Measurements from ENCODE around the gene FANCG. TPM values are rescaled to one million over a fixed set of nuclear protein-coding genes. Genes with fewer than 3 reads are reported as not detected.
A peak's percentile ranks its signal among the peaks of the same experiment; 100 is the strongest.

FANCG gene
- total and polyA plus RNA-seq, 4 donors: 7.2 to 20.6 (median 15.3) TPM

- no peak overlapping the region for H3K4me3 ChIP-seq
- H3K9ac ChIP-seq (ENCODE audit: insufficient read depth in 1 of 2, low read length in 2 of 2): no peak overlapping the region
- WGBS, 2 donors: 95 to 97% methylated on average over 2 of the region's 2 CpGs
- H3K36me3 ChIP-seq (ENCODE audit: control insufficient read depth in 4 of 4, insufficient read depth in 4 of 4, low read length in 4 of 4): peaks cover 0 to 4% (median 1%) of the 10 kb centered on the region in 4 donors
- no peaks in the 10 kb centered on the region for H3K27me3 ChIP-seq (ENCODE audit: control insufficient read depth in 3 of 3, insufficient read depth in 3 of 3, low read length in 2 of 3)
- ATAC-seq (ENCODE audit: insufficient read depth, low FRiP score) (no peak), DNase-seq (no peak)
- TF ChIP-seq CTCF (IDR thresholded peaks at IDR 0.05; ENCODE audit: control extremely low read depth, extremely low read depth): no peak
- no peak overlapping the region for H3K27ac ChIP-seq (ENCODE audit: low read depth in 1 of 2, low read length in 1 of 2)
- H3K9me3 ChIP-seq (ENCODE audit: control insufficient read depth in 4 of 4, insufficient read depth in 3 of 4, low read length in 3 of 4): no peaks in the 10 kb centered on the region
- peaks cover 0 to 11% (median 2%) of the 10 kb centered on the region in 5 donors for H3K4me1 ChIP-seq (ENCODE audit: control insufficient read depth in 5 of 5, insufficient read depth in 5 of 5, low read length in 5 of 5)
These were observed 46.6 kb downstream of the FANCG start for GRCh38 chr9:35033101-35033500.

- no peaks in the 10 kb centered on the region for H3K27me3 ChIP-seq (ENCODE audit: control insufficient read depth in 3 of 3, insufficient read depth in 3 of 3, low read length in 2 of 3)
- H3K4me3 ChIP-seq: no peak overlapping the region
- WGBS, 2 donors: 51 to 64% methylated on average over 2 of the region's 2 CpGs
- H3K9ac ChIP-seq (ENCODE audit: insufficient read depth in 1 of 2, low read length in 2 of 2): no peak overlapping the region
- peaks cover 0 to 15% (median 0%) of the 10 kb centered on the region in 5 donors for H3K4me1 ChIP-seq (ENCODE audit: control insufficient read depth in 5 of 5, insufficient read depth in 5 of 5, low read length in 5 of 5)
- no peaks in the 10 kb centered on the region for H3K9me3 ChIP-seq (ENCODE audit: control insufficient read depth in 4 of 4, insufficient read depth in 3 of 4, low read length in 3 of 4)
- peaks cover 0 to 4% (median 1%) of the 10 kb centered on the region in 4 donors for H3K36me3 ChIP-seq (ENCODE audit: control insufficient read depth in 4 of 4, insufficient read depth in 4 of 4, low read length in 4 of 4)
- DNase-seq (peak; percentile 22 to 54 (median 51)), ATAC-seq (ENCODE audit: insufficient read depth, low FRiP score) (no peak)
- no peak overlapping the region for H3K27ac ChIP-seq (ENCODE audit: low read depth in 1 of 2, low read length in 1 of 2)
- TF ChIP-seq CTCF (IDR thresholded peaks at IDR 0.05; ENCODE audit: control extremely low read depth, extremely low read depth): no peak
These were observed 49.9 kb downstream of the FANCG start for GRCh38 chr9:35029852-35030251.

GRCh38 chr9:35029241-35029640, 50.5 kb downstream of the FANCG start:
- Histone ChIP-seq H3K9me3 (ENCODE audit: control insufficient read depth in 4 of 4, insufficient read depth in 3 of 4, low read length in 3 of 4) (no peaks in the 10 kb centered on the region), H3K9ac (ENCODE audit: insufficient read depth in 1 of 2, low read length in 2 of 2) (no peak overlapping the region), H3K27me3 (ENCODE audit: control insufficient read depth in 3 of 3, insufficient read depth in 3 of 3, low read length in 2 of 3) (no peaks in the 10 kb centered on the region), H3K27ac (ENCODE audit: low read depth in 1 of 2, low read length in 1 of 2) (no peak overlapping the region), H3K36me3 (ENCODE audit: control insufficient read depth in 4 of 4, insufficient read depth in 4 of 4, low read length in 4 of 4) (peaks cover 0 to 4% (median 1%) of the 10 kb centered on the region in 4 donors), H3K4me1 (ENCODE audit: control insufficient read depth in 5 of 5, insufficient read depth in 5 of 5, low read length in 5 of 5) (peaks cover 0 to 15% (median 0%) of the 10 kb centered on the region in 5 donors), H3K4me3 (no peak overlapping the region)
- TF ChIP-seq CTCF (IDR thresholded peaks at IDR 0.05; ENCODE audit: control extremely low read depth, extremely low read depth): no peak
- WGBS, 2 donors: 87 to 91% methylated on average over 4 of the region's 4 CpGs
- DNase-seq (no peak), ATAC-seq (ENCODE audit: insufficient read depth, low FRiP score) (no peak)

GRCh38 chr9:35028341-35028740, 51.4 kb downstream of the FANCG start:
- Histone ChIP-seq H3K4me3 (no peak overlapping the region), H3K4me1 (ENCODE audit: control insufficient read depth in 5 of 5, insufficient read depth in 5 of 5, low read length in 5 of 5) (peaks cover 0 to 15% (median 0%) of the 10 kb centered on the region in 5 donors), H3K9ac (ENCODE audit: insufficient read depth in 1 of 2, low read length in 2 of 2) (no peak overlapping the region), H3K36me3 (ENCODE audit: control insufficient read depth in 4 of 4, insufficient read depth in 4 of 4, low read length in 4 of 4) (peaks cover 0 to 4% (median 1%) of the 10 kb centered on the region in 4 donors), H3K9me3 (ENCODE audit: control insufficient read depth in 4 of 4, insufficient read depth in 3 of 4, low read length in 3 of 4) (no peaks in the 10 kb centered on the region), H3K27me3 (ENCODE audit: control insufficient read depth in 3 of 3, insufficient read depth in 3 of 3, low read length in 2 of 3) (no peaks in the 10 kb centered on the region), H3K27ac (ENCODE audit: low read depth in 1 of 2, low read length in 1 of 2) (no peak overlapping the region)
- TF ChIP-seq CTCF (IDR thresholded peaks at IDR 0.05; ENCODE audit: control extremely low read depth, extremely low read depth): no peak
- DNase-seq (no peak), ATAC-seq (ENCODE audit: insufficient read depth, low FRiP score) (no peak)

All from lung (tissue), 12 donors.